Upper lobe of right lung (tissue), 1 donor: Measurements from ENCODE around the gene PKDCC. TPM values are rescaled to one million over a fixed set of nuclear protein-coding genes. Genes with fewer than 3 reads are reported as not detected.

Experiments used
- ATAC-seq: fragments of 200-7000 bp; cut with Tn5 transposase; one replicate; pipeline ENCODE4 v1.9.1; 2020; ENCODE audit warnings: mild to moderate bottlenecking, moderate library complexity
- DNase-seq: peaks from one replicate; pipeline ENCODE4 v3.0.0-alpha.2; 2020
- H3K27ac ChIP-seq: fragments of 200-600 bp; one replicate; pipeline ENCODE4 v1.8.0; 2022
- H3K27me3 ChIP-seq: fragments of 200-600 bp; one replicate; pipeline ENCODE4 v1.8.0; 2022; ENCODE audit warnings: mild to moderate bottlenecking
- H3K36me3 ChIP-seq: fragments of 200-600 bp; one replicate; pipeline ENCODE4 v1.8.0; 2022
- H3K4me1 ChIP-seq: fragments of 200-600 bp; one replicate; pipeline ENCODE4 v1.8.0; 2022
- H3K4me3 ChIP-seq: fragments of 200-600 bp; one replicate; pipeline ENCODE4 v1.8.0; 2022; ENCODE audit warnings: mild to moderate bottlenecking
- H3K9me3 ChIP-seq: fragments of 200-600 bp; one replicate; pipeline ENCODE4 v1.8.0; 2022
- intact Hi-C: fragments of 100-400 bp; cut with DNase I; formaldehyde crosslinking; loops from one replicate; pipeline ENCODE4 v1.11.0; 2022
- total RNA-seq: library from RNA; stranded (reverse); fragmentation: NEBNext Ultra II Directional; extraction: Animal tissue kit (Norgen Biotek cat#: 25700); gene quantifications from one replicate; pipeline ENCODE4 v1.2.1, GENCODE V29; 2021
- TF ChIP-seq, protein P1 (sequence below): fragments of 200-600 bp; IDR thresholded peaks from one replicate; pipeline ENCODE4 v1.8.0; 2022; ENCODE audit warnings: antibody characterized with exemption
- donor health status: DM: no; HTN: yes; CAD: no; lungs with severe emphysema.

Gene PKDCC
- total RNA-seq, 1 donor from 2014 or later = 65.5 TPM

DNA sequence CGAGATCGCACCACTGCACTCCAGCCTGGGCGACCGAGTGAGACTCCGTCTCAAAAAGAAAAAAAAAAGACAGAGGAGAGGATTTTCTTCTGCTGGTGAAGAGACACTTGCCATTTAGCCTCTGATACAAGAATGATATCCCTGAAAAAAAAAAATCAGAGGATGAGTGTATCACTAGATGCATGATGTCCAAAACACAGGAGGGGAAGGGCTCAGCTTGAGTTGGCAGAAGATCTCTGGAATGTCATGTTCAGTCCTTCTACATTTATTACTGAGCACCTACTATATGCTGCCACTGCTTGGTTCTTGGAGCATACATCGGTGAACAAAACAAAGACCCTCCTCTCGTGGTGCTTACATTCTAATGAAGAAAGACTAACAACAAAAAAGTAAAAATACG is 10.9 kb upstream of the PKDCC start:
- no peaks in the 10 kb centered on the region for H3K9me3 ChIP-seq
- H3K27ac ChIP-seq = no peak overlapping the region
- H3K4me3 ChIP-seq = no peak overlapping the region
- H3K27me3 ChIP-seq = no peaks in the 10 kb centered on the region
- ATAC-seq (no peak), DNase-seq (no peak)
- TF ChIP-seq, protein P1, sequence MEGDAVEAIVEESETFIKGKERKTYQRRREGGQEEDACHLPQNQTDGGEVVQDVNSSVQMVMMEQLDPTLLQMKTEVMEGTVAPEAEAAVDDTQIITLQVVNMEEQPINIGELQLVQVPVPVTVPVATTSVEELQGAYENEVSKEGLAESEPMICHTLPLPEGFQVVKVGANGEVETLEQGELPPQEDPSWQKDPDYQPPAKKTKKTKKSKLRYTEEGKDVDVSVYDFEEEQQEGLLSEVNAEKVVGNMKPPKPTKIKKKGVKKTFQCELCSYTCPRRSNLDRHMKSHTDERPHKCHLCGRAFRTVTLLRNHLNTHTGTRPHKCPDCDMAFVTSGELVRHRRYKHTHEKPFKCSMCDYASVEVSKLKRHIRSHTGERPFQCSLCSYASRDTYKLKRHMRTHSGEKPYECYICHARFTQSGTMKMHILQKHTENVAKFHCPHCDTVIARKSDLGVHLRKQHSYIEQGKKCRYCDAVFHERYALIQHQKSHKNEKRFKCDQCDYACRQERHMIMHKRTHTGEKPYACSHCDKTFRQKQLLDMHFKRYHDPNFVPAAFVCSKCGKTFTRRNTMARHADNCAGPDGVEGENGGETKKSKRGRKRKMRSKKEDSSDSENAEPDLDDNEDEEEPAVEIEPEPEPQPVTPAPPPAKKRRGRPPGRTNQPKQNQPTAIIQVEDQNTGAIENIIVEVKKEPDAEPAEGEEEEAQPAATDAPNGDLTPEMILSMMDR = no peak
- H3K4me1 ChIP-seq = no peaks in the 10 kb centered on the region
- intact Hi-C loops = no loop called here
- H3K36me3 ChIP-seq = no peaks in the 10 kb centered on the region

DNA sequence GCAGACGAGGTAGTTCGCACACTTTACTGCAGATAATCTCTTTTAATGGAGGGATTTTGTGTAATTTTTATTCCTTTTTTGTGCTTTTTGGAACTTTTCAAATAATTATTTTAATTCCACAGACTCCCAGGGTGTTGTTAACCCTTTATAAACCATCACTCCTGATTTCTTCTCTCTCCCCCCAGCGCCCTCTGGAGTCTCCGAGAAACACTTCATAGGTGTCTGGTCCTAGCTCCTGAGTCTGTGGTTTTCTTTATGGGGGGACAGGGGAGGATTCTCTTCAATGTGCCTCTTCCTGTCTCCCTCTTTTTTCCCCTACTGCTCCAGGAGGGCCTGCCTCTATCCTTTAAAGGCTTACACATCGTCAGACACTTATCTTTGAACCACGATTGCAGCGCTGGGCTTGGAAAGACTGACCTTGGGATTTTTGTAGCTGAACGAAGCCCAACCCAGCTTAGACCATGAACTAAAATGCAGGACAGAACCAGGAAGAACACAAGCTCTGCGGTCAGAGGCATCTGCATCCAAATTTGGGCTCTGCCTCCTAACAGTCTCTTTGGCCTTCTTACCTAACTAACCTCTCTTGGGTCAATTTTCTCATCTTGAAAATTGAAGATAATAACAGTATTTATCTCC is 7.1 kb upstream of the PKDCC start:
- no peaks in the 10 kb centered on the region for H3K9me3 ChIP-seq
- H3K36me3 ChIP-seq = no peaks in the 10 kb centered on the region
- H3K27me3 ChIP-seq = no peaks in the 10 kb centered on the region
- H3K4me3 ChIP-seq = no peak overlapping the region
- no peak overlapping the region for H3K27ac ChIP-seq
- H3K4me1 ChIP-seq = no peaks in the 10 kb centered on the region
- intact Hi-C loops = no loop called here
- DNase-seq (no peak), ATAC-seq (no peak)
- TF ChIP-seq, protein P1 = no peak

DNA sequence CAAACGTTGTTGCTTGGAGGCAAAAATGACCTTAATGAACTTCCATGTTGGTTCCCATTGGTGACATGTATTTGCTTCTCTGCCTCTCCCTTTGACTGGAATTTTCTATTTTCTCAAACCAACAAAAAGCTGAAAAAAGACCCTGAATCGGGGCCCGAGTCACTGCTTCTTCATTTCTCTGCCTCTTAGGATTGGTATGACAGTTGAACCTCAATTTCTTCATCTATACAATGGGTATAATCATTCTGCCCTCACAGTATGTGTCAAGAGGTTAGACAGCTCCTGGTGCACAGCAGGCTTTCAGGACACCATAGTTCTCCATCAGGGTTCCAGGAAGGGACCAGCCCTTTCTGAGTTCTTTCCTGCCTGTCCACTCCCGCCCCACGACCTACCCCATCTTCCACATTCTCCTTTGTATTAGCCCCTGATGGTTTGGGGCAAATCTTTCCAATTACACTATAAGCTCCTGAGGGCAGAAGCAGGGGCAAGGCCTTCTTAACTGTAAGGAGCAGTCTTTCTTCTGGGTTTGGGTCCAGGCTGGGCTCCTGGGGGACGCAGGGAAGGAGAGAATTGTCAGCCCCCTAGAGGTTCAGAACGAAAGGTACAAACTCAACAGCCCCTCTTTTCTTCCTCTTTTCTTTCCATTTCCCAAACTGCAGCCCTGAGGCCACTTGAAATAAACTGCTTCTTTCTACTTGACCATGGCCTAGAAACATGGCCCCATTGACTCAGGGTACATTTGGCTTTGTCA is 6.3 kb upstream of the PKDCC start:
- TF ChIP-seq, protein P1 = no peak
- ATAC-seq (no peak), DNase-seq (no peak)
- Histone ChIP-seq H3K4me3 (no peak overlapping the region), H3K4me1 (no peaks in the 10 kb centered on the region), H3K9me3 (no peaks in the 10 kb centered on the region), H3K36me3 (no peaks in the 10 kb centered on the region), H3K27ac (no peak overlapping the region), H3K27me3 (no peaks in the 10 kb centered on the region)
- intact Hi-C loops = no loop called here

DNA sequence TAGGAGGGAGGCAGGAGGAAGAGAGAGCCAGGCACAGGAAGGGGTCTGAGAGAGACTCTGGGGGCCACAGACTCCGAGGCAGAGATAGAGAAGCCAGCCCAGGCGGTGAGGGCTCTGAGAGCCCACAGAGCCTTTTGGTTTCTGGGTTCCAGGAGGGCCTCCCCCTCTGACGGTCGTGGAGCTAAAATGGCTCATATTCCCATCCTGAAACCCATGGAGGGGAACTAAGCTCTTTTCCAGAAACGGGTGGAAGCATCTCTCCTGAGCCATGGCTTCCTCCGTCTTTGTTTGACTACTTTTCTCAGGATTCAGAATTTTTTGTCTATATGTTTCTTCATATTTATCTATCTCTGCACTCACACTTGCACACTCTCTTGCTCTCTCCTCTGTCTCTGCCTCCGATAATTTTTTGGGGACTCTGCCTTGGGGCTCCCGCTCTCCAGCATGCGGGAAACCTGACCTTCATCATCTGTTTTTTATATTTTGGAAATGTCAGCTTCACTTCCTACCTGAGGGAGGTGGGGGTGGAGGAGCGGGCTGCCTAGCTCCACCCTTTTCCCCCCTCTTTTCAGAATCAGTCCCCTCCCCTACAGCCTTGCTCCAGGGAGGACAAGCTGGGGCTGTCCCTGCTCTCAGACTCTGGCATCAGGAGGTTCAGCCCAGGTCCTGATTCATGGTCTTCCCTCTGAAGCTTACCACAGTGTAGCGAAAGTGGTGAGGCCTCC is 5.0 kb upstream of the PKDCC start:
- no peak overlapping the region for H3K4me3 ChIP-seq
- ATAC-seq (no peak), DNase-seq (no peak)
- TF ChIP-seq, protein P1 = no peak
- H3K27ac ChIP-seq = no peak overlapping the region
- intact Hi-C loops = no loop called here
- H3K36me3 ChIP-seq = no peaks in the 10 kb centered on the region
- H3K4me1 ChIP-seq = peaks cover 7% of the 10 kb centered on the region
- H3K27me3 ChIP-seq = no peaks in the 10 kb centered on the region
- H3K9me3 ChIP-seq = no peaks in the 10 kb centered on the region

DNA sequence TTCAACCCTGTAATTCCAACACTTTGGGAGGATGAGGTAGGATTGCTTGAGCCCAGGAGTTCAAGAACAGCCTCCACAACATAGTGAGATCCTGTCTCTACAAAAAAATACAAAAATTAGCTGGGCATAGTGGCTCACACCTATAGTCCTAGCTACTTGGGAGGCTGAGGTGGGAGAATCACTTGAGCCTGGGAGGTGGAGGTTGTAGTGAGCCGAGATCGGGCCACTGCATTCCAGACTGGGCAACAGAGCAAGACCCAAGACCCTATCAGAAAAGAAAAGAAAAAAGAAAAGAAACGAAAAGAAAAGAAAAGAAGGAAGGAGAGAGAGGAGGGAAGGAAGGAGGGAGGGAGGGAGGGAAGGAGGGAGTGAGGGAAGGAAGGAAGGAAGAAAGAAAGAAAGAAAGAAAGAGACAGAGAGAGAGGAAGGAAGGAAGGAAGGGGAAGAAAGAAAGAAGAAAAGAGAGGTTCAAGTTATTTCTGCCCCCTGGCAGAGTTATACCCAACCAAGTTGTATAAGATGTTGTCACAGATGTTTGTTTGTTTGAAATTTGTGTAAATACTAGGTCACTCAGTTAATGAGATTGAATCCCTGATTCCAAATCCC is 3.9 kb upstream of the PKDCC start:
- intact Hi-C loops = no loop called here
- no peak for ATAC-seq
- DNase-seq = no peak
- no peaks in the 10 kb centered on the region for H3K27me3 ChIP-seq
- no peaks in the 10 kb centered on the region for H3K36me3 ChIP-seq
- no peak overlapping the region for H3K27ac ChIP-seq
- H3K4me3 ChIP-seq = no peak overlapping the region
- TF ChIP-seq, protein P1 = no peak
- peaks cover 7% of the 10 kb centered on the region for H3K4me1 ChIP-seq
- no peaks in the 10 kb centered on the region for H3K9me3 ChIP-seq
